ENCODE data around the gene TNFAIP6. TPM values are rescaled to one million over a fixed set of nuclear protein-coding genes. Genes with fewer than 3 reads are reported as not detected.

The TNFAIP6 gene
- total and polyA plus RNA-seq, 7 experiments from 2014 or later = 0.34 TPM; not detected in 6

DNA sequence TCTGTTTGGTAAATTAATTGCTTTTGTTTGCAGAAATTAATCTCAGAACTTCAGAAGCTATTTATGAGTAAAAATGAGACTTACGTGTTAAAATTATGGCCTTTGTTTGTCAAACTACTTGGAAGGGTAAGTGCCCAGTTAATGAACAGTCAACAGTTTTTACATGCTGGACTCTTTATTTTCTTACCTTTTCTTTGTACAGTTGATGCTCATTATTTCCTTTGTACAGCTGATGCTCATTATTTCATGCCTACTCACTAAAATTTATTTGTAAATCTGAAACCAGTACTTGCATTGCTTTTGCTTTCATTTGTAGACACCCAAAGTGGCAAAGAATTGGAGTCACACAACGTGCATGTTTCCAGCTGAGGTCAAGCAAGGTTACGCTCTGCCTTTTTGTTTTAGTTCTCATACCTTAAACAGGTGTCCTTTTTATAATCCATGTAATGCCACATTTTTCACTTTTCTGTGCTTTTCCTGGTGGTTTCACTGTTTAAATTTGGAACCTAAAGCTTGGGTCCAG lies 65.6 kb downstream of the TNFAIP6 start:
- no peaks in the 10 kb centered on the region for H3K9me3 ChIP-seq (ENCODE audit: control insufficient read depth in 2 of 3, low read length in 3 of 3)
- Mint-ChIP-seq H3K36me3 (peaks cover 17 to 39% (median 34%) of the 10 kb centered on the region in 5 donors), H3K27me3 (no peaks in the 10 kb centered on the region), H3K4me3 (peak overlapping the region in 5 of 10 donors; percentile 45 to 63 (median 59)), H3K9me3 (no peaks in the 10 kb centered on the region), H3K4me1 (peaks cover 14 to 49% (median 44%) of the 10 kb centered on the region in 7 donors), H3K27ac (peak overlapping the region; percentile 51 to 98 (median 91))
- H3K27ac ChIP-seq (ENCODE audit: low read depth, low read length) = peak overlapping the region; percentile 53
- DNase-seq (no peak), ATAC-seq (no peak)
- no peaks in the 10 kb centered on the region for H3K27me3 ChIP-seq (ENCODE audit: control insufficient read depth in 2 of 2, insufficient read depth in 2 of 2, low read length in 2 of 2)
- peaks cover 17 to 20% of the 10 kb centered on the region in 2 donors for H3K4me1 ChIP-seq (ENCODE audit: control insufficient read depth in 2 of 2, insufficient read depth in 2 of 2, low read length in 2 of 2)
- ChIA-PET POLR2A (interaction anchor here (0.9 to 1.3 kb wide), 3 partner anchors 9 to 13 kb away, joined by 3 to 5 read pairs (median 5); partner anchors contain the start of gene RIF1), CTCF (no interaction called here)
- intact Hi-C loops (cut with micrococcal nuclease) = loop anchor here (1.0 to 10.0 kb wide), 5 partner anchors 12 to 752 kb away; partner anchors contain the start of genes ARL5A (in 1 of the 2) and STAM2 (in 1 of the 2)
- H3K4me3 ChIP-seq (ENCODE audit: low read length) = no peak overlapping the region
- H3K36me3 ChIP-seq (ENCODE audit: control insufficient read depth in 2 of 3, insufficient read depth in 3 of 3, low read length in 3 of 3) = peaks cover 9 to 31% (median 13%) of the 10 kb centered on the region in 3 experiments

DNA sequence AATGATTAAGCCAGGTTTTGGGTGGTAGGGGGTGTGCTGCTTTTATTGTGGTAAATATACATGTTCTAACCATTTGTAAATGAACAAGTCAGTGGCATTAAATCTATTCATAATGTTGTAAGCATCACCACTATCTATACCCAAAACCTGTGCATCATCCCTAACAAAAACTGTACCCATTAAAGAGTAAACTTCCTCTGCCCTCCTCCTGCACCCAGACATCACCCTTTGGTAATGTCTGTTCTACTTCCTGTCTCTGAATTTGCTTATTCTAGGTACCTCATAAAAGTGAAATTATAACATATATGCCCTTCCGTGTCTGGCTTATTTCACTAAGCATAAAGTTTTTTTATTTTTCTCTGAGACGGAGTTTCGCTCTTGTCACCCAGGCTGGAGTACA lies 66.4 kb downstream of the TNFAIP6 start:
- H3K27ac Mint-ChIP-seq = peak overlapping the region; percentile 51 to 98 (median 91)
- H3K36me3 Mint-ChIP-seq = peaks cover 17 to 44% (median 40%) of the 10 kb centered on the region in 5 donors
- H3K27me3 ChIP-seq (ENCODE audit: control insufficient read depth in 2 of 2, insufficient read depth in 2 of 2, low read length in 2 of 2) = no peaks in the 10 kb centered on the region
- peak; percentile 94 for ATAC-seq
- no peaks in the 10 kb centered on the region for H3K9me3 Mint-ChIP-seq
- intact Hi-C loops (cut with micrococcal nuclease) = loop anchor here (1.0 to 10.0 kb wide), 5 partner anchors 12 to 751 kb away; partner anchors contain the start of genes ARL5A (in 1 of the 2) and STAM2 (in 1 of the 2)
- H3K4me3 Mint-ChIP-seq = peak overlapping the region; percentile 9 to 63 (median 48)
- peak overlapping the region; percentile 53 for H3K27ac ChIP-seq (ENCODE audit: low read depth, low read length)
- POLR2A ChIA-PET = interaction anchor here (0.9 to 1.3 kb wide), 2 partner anchors 11 to 14 kb away, joined by 3 to 5 read pairs; partner anchors contain the start of gene RIF1
- CTCF ChIA-PET = no interaction called here
- peaks cover 9 to 35% (median 13%) of the 10 kb centered on the region in 3 experiments for H3K36me3 ChIP-seq (ENCODE audit: control insufficient read depth in 2 of 3, insufficient read depth in 3 of 3, low read length in 3 of 3)
- no peak overlapping the region for H3K4me3 ChIP-seq (ENCODE audit: low read length)
- peak in 7 of 9 donors; percentile 28 to 79 (median 69) for DNase-seq
- H3K4me1 ChIP-seq (ENCODE audit: control insufficient read depth in 2 of 2, insufficient read depth in 2 of 2, low read length in 2 of 2) = peaks cover 17 to 20% of the 10 kb centered on the region in 2 donors
- H3K4me1 Mint-ChIP-seq = peaks cover 17 to 55% (median 46%) of the 10 kb centered on the region in 7 donors
- H3K27me3 Mint-ChIP-seq = no peaks in the 10 kb centered on the region
- no peaks in the 10 kb centered on the region for H3K9me3 ChIP-seq (ENCODE audit: control insufficient read depth in 2 of 3, low read length in 3 of 3)

Small RNAs within 50 kb of the gene (microRNA-seq; reads per million reads assigned to microRNA genes)
- gene MIR4773-1 (ENCODE audit: borderline microRNAs expressed) = not detected
- not detected for gene MIR4773-2 (ENCODE audit: borderline microRNAs expressed)

Other genes with a start within 250 kb of the TNFAIP6 start
- 10 to 100 TPM in 4 of 5 experiments, 1 to 10 TPM in 1; 6.4 to 19.2 (median 15.7) TPM for gene RBM43, start 95.7 kb upstream of the TNFAIP6 start, total RNA-seq
- 1 to 10 TPM; 4.9 to 6.0 TPM for gene RBM43, start 95.7 kb upstream of the TNFAIP6 start, polyA plus RNA-seq
- gene NMI, start 67.9 kb upstream of the TNFAIP6 start, total RNA-seq = 10 to 100 TPM; 14.9 to 69.9 (median 29.3) TPM
- gene NMI, start 67.9 kb upstream of the TNFAIP6 start, polyA plus RNA-seq = 10 to 100 TPM; 28.8 to 51.4 TPM
- gene RIF1, start 52.3 kb downstream of the TNFAIP6 start, total RNA-seq = 10 to 100 TPM; 39.8 to 74.0 (median 66.7) TPM
- 10 to 100 TPM; 26.3 to 37.4 TPM for gene RIF1, start 52.3 kb downstream of the TNFAIP6 start, polyA plus RNA-seq